Prostate gland (tissue), 2 donors: Measurements from ENCODE around the gene BPTF. TPM values are rescaled to one million over a fixed set of nuclear protein-coding genes. Genes with fewer than 3 reads are reported as not detected.

Experiments used
- DNase-seq: peaks from one replicate; pipeline ENCODE4 v3.0.0-alpha.2; 2019; ENCODE audit warnings: low spot score
- H3K27ac ChIP-seq, 2 donors: fragments of 200-600 bp; sonication (generic); 2 replicates each; pipeline ENCODE4 v1.5.1; 2017 to 2019
- H3K27me3 ChIP-seq: fragments of 200-600 bp; sonication (generic); replicated peaks from 2 replicates; pipeline ENCODE4 v1.5.1; 2019; ENCODE audit not compliant: insufficient read depth
- H3K36me3 ChIP-seq, 2 donors: fragments of 200-600 bp; sonication (generic); 1 replicate in 1 of 2; 2 replicates in 1 of 2; pipeline versions ENCODE4 v1.5.1 to v1.8.1; 2017 to 2019
- H3K4me1 ChIP-seq: fragments of 200-600 bp; sonication (generic); replicated peaks from 2 replicates; pipeline ENCODE4 v1.5.1; 2019
- H3K4me3 ChIP-seq, 2 donors: fragments of 200-600 bp; sonication (generic); 2 replicates each; pipeline ENCODE4 v1.5.1; 2017 to 2019
- H3K9me3 ChIP-seq: fragments of 200-600 bp; sonication (generic); 2 replicates; pipeline ENCODE4 v1.5.1; 2017
- CTCF ChIP-seq, 4 experiments: fragments of 200-600 bp in 2 of 4; fragments of 450-650 bp in 2 of 4; sonication (generic) in 2 of 4; IDR thresholded peaks; 1 replicate in 3 of 4; 2 replicates in 1 of 4; pipeline ENCODE4 v1.5.1; 2016 to 2019; ENCODE audit warnings: antibody characterized with exemption in 4 of 4, mild to moderate bottlenecking in 2 of 4, moderate library complexity in 2 of 4
- POLR2A ChIP-seq: fragments of 450-650 bp; IDR thresholded peaks from one replicate; pipeline ENCODE4 v1.6.1; 2016; ENCODE audit warnings: antibody characterized with exemption, mild to moderate bottlenecking
- POLR2AphosphoS5 ChIP-seq: sonication (generic); formaldehyde crosslinking; IDR thresholded peaks from one replicate; pipeline ENCODE4 v1.6.1; 2017; ENCODE audit warnings: antibody characterized with exemption
- WGBS: methylation state at CpG from one replicate; pipeline ENCODE4 v1.1.5; 2018; 5-methylcytosine and 5-hydroxymethylcytosine counted together
- intact Hi-C: fragments of 100-400 bp; cut with DNase I; formaldehyde crosslinking; loops from one replicate; pipeline ENCODE4 v1.14.2; 2022
- total RNA-seq, 2 donors: library from RNA; depleted of rRNA; stranded (reverse); fragments of >200 nt; gene quantifications; one replicate each; pipeline ENCODE4 v1.1.0, GENCODE V29; 2016

Gene BPTF
- total RNA-seq, 2 donors from 2014 or later: 70.5 to 138 TPM

DNA sequence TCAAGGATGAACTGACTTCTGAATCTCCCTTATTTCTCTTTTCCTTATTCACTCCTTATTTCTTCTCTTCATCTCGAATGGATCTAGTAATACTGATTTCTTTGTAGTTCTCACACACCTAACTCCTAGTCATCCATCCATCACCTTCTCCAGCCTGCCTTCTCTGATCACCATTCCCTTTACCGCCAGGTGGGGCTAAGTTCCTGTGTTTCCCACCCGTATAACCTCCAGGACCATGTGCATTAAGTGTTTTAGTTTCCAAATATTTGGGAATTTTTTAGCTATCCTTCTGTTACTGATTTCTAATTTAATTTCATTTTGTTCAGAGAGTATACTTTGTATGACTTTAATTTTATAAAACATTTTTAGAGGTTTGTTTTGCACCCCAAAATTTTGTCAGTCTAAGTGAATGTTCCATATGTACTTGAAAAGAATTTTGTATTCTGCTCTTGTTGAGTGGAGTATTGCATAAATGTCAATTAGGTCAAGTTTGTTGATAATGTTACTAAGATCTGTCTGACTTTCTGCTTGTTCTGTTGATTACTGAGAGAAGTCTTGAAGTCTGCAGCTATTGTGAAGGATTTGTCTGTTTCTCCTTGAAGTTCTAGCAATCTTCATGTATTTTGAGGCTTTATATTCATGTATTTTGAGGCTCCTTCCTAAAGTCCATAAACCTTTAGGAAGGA is 8.8 kb downstream of the BPTF start:
- Histone ChIP-seq H3K9me3 (no peaks in the 10 kb centered on the region), H3K27ac (no peak overlapping the region), H3K4me3 (no peak overlapping the region), H3K27me3 (no peaks in the 10 kb centered on the region), H3K4me1 (no peaks in the 10 kb centered on the region), H3K36me3 (no peaks in the 10 kb centered on the region)
- no peak for TF ChIP-seq POLR2A
- TF ChIP-seq POLR2AphosphoS5: no peak
- no peak for TF ChIP-seq CTCF (IDR thresholded peaks at IDR 0.05)
- intact Hi-C loops: no loop called here
- 88% methylated on average over 3 of the region's 3 CpGs for WGBS
- no peak for DNase-seq

- H3K36me3 ChIP-seq: no peaks in the 10 kb centered on the region
- H3K4me3 ChIP-seq: no peak overlapping the region
- no peak for DNase-seq
- H3K4me1 ChIP-seq: no peaks in the 10 kb centered on the region
- intact Hi-C loops: no loop called here
- H3K27ac ChIP-seq: no peak overlapping the region
- no peaks in the 10 kb centered on the region for H3K9me3 ChIP-seq
- 90% methylated on average over 2 of the region's 2 CpGs for WGBS
- no peaks in the 10 kb centered on the region for H3K27me3 ChIP-seq
- TF ChIP-seq POLR2AphosphoS5 (no peak), POLR2A (no peak)
Observed at GRCh38 chr17:67834634-67835033, 9.3 kb downstream of the BPTF start.

DNA sequence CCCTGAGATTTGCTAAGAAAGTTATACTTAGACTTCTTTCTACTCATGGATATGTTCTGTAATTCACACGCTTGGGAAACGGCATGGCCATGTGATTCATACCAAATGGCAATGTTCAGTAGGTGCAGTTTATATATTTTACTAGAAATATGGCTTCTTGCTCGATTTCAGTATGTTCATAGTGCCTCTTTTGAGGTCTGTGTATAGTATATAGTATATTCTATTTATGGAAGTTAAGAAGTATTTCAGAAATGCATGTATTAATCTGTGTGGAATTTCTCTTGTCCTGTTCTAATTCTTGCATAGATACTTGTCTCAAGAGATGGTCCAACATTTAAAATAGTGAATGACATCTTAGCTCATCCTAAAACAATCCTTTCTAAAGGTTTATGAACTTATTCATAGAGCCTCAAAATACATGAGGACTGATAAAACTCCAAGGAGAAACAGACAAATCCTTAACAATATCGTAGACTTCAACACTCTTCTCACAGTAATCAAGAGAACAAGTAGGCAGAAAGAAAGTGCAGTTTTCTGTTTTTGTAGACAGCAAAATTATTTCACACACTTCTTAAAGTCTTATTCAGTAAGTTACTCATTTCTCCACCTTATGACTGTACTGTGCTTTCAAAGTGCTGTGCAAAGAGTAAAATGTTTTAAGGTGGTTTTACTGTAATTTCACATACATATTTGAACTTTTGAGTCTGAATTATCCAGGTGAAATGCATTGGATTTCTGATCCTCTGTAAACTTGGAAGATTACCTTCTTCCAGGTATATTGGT is 11.1 kb downstream of the BPTF start:
- Histone ChIP-seq H3K9me3 (no peaks in the 10 kb centered on the region), H3K36me3 (no peaks in the 10 kb centered on the region), H3K4me1 (no peaks in the 10 kb centered on the region), H3K27ac (no peak overlapping the region), H3K27me3 (no peaks in the 10 kb centered on the region), H3K4me3 (no peak overlapping the region)
- no peak for DNase-seq
- no peak for TF ChIP-seq POLR2AphosphoS5
- no peak for TF ChIP-seq CTCF (IDR thresholded peaks at IDR 0.05)
- no peak for TF ChIP-seq POLR2A
- 49% methylated on average over 4 of the region's 4 CpGs for WGBS
- intact Hi-C loops: no loop called here

GRCh38 chr17:67837965-67838364 is 12.7 kb downstream of the BPTF start:
- DNase-seq: no peak
- Histone ChIP-seq H3K36me3 (no peaks in the 10 kb centered on the region), H3K27ac (no peak overlapping the region), H3K27me3 (no peaks in the 10 kb centered on the region), H3K9me3 (no peaks in the 10 kb centered on the region), H3K4me1 (no peaks in the 10 kb centered on the region), H3K4me3 (no peak overlapping the region)
- WGBS: 85% methylated on average over 2 of the region's 2 CpGs
- intact Hi-C loops: no loop called here
- no peak for TF ChIP-seq CTCF (IDR thresholded peaks at IDR 0.05)
- no peak for TF ChIP-seq POLR2A
- TF ChIP-seq POLR2AphosphoS5: no peak

- Histone ChIP-seq H3K27ac (no peak overlapping the region), H3K36me3 (no peaks in the 10 kb centered on the region), H3K9me3 (no peaks in the 10 kb centered on the region), H3K4me1 (no peaks in the 10 kb centered on the region), H3K4me3 (no peak overlapping the region), H3K27me3 (no peaks in the 10 kb centered on the region)
- WGBS: 81% methylated on average over 3 of the region's 3 CpGs
- TF ChIP-seq POLR2A: no peak
- TF ChIP-seq CTCF (IDR thresholded peaks at IDR 0.05): no peak
- no peak for TF ChIP-seq POLR2AphosphoS5
- intact Hi-C loops: no loop called here
- DNase-seq: no peak
Observed at GRCh38 chr17:67838538-67838937, 13.2 kb downstream of the BPTF start.
